GM23338 (cell line): ENCODE results near the gene PTH1R. TPM values are rescaled to one million over a fixed set of nuclear protein-coding genes. Genes with fewer than 3 reads are reported as not detected.

Source experiments
- ATAC-seq: fragments of 200-7000 bp; cut with Tn5 transposase; 3 replicates; pipeline ENCODE4 v1.9.1; 2020
- DNase-seq: peaks from one replicate; pipeline ENCODE4 v3.0.0-alpha.2; 2015; ENCODE audit warnings: low spot score
- H2AFZ ChIP-seq: fragments of 200-600 bp; sonication (generic); 2 replicates; pipeline ENCODE4 v1.8.0; 2016; ENCODE audit warnings: antibody characterized with exemption, mild to moderate bottlenecking, moderate library complexity
- H3F3A ChIP-seq: fragments of 200-600 bp; sonication (generic); replicated peaks from 2 replicates; pipeline ENCODE4 v1.8.0; 2017; ENCODE audit warnings: antibody characterized with exemption, mixed run types, low read depth
- H3K27ac ChIP-seq: fragments of 200-600 bp; sonication (generic); 2 replicates; pipeline ENCODE4 v1.6.1; 2016; ENCODE audit warnings: low read depth
- H3K27me3 ChIP-seq: fragments of 200-600 bp; sonication (generic); 2 replicates; pipeline ENCODE4 v1.8.0; 2016; ENCODE audit warnings: mild to moderate bottlenecking, mixed run types, moderate library complexity; ENCODE audit not compliant: insufficient read depth
- H3K36me3 ChIP-seq: fragments of 200-600 bp; sonication (generic); 2 replicates; pipeline ENCODE4 v1.8.0; 2016; ENCODE audit warnings: mild to moderate bottlenecking; ENCODE audit not compliant: insufficient read depth
- H3K4me1 ChIP-seq: fragments of 200-600 bp; sonication (generic); 2 replicates; pipeline ENCODE4 v1.8.0; 2016; ENCODE audit warnings: mild to moderate bottlenecking, moderate library complexity; ENCODE audit not compliant: insufficient read depth
- H3K4me2 ChIP-seq: fragments of 200-600 bp; sonication (generic); 2 replicates; pipeline ENCODE4 v1.7.1; 2017; ENCODE audit warnings: mixed run types
- H3K4me3 ChIP-seq: fragments of 200-600 bp; sonication (generic); 2 replicates; pipeline ENCODE4 v1.6.1; 2016; ENCODE audit warnings: mixed run types
- H3K79me2 ChIP-seq: fragments of 200-600 bp; sonication (generic); replicated peaks from 2 replicates; pipeline ENCODE4 v1.8.0; 2017; ENCODE audit warnings: mild to moderate bottlenecking; ENCODE audit not compliant: insufficient read depth
- H3K9me2 ChIP-seq: fragments of 200-600 bp; sonication (generic); 2 replicates; pipeline ENCODE4 v1.8.0; 2017; ENCODE audit not compliant: insufficient read depth
- H4K20me1 ChIP-seq: fragments of 200-600 bp; sonication (generic); replicated peaks from 2 replicates; pipeline ENCODE4 v1.8.0; 2017; ENCODE audit warnings: mild to moderate bottlenecking; ENCODE audit not compliant: insufficient read depth
- H3K27ac Mint-ChIP-seq: 2 replicates; pipeline ENCODE4 v1.8.0; 2020; ENCODE audit warnings: inconsistent platforms, mild to moderate bottlenecking, moderate library complexity, mixed read lengths
- H3K27me3 Mint-ChIP-seq: 3 replicates; pipeline ENCODE4 v1.8.0; 2022; ENCODE audit warnings: low read depth, mild to moderate bottlenecking, moderate library complexity, mixed read lengths, inconsistent platforms; ENCODE audit not compliant: insufficient read depth, poor library complexity
- H3K36me3 Mint-ChIP-seq: 3 replicates; pipeline ENCODE4 v1.8.0; 2021; ENCODE audit warnings: low read depth, mild to moderate bottlenecking, inconsistent platforms, moderate library complexity, mixed read lengths
- H3K4me1 Mint-ChIP-seq: 3 replicates; pipeline ENCODE4 v1.8.0; 2020; ENCODE audit warnings: mild to moderate bottlenecking, inconsistent platforms, mixed read lengths
- H3K4me3 Mint-ChIP-seq: 3 replicates; pipeline ENCODE4 v1.8.0; 2021; ENCODE audit warnings: moderate library complexity, mild to moderate bottlenecking, inconsistent platforms, mixed read lengths
- H3K9me3 Mint-ChIP-seq: 3 replicates; pipeline ENCODE4 v1.8.0; 2020; ENCODE audit warnings: moderate library complexity, mild to moderate bottlenecking, inconsistent platforms, mixed read lengths
- CREB1 ChIP-seq: fragments of 250-450 bp; sonication (Bioruptor Pico); IDR thresholded peaks from 2 replicates; pipeline ENCODE4 v1.5.0; 2020; ENCODE audit warnings: low read depth, mild to moderate bottlenecking, moderate library complexity
- JUNB ChIP-seq: IDR thresholded peaks from one replicate; pipeline ENCODE4 v1.6.1; 2016; ENCODE audit warnings: antibody characterized with exemption; ENCODE audit not compliant: unreplicated experiment
- NANOG ChIP-seq: IDR thresholded peaks from 2 replicates; pipeline ENCODE4 v1.6.1; 2016; ENCODE audit warnings: antibody characterized with exemption, borderline replicate concordance
- POLR2AphosphoS5 ChIP-seq: IDR thresholded peaks from 2 replicates; pipeline ENCODE4 v1.6.1; 2016; ENCODE audit warnings: antibody characterized with exemption, low read depth
- STAT1 ChIP-seq: IDR thresholded peaks from one replicate; pipeline ENCODE4 v1.6.1; 2016; ENCODE audit warnings: antibody characterized with exemption; ENCODE audit not compliant: unreplicated experiment
- ZNF114 ChIP-seq: fragments of 250-450 bp; sonication (Bioruptor Pico); IDR thresholded peaks from 2 replicates; pipeline ENCODE4 v1.5.0; 2020; ENCODE audit warnings: mild to moderate bottlenecking, moderate library complexity
- ZNF331 ChIP-seq: fragments of 250-450 bp; sonication (Bioruptor Pico); IDR thresholded peaks from 2 replicates; pipeline ENCODE4 v1.5.0; 2020; ENCODE audit warnings: low read depth, mild to moderate bottlenecking, moderate library complexity
- polyA plus RNA-seq: library from polyadenylated mRNA; unstranded; fragments of >200 nt; fragmentation: Nextera tagmentation; extraction: Ambion mirVana; gene quantifications from 2 replicates; pipeline ENCODE4 v1.2.1, GENCODE V29; 2016
- total RNA-seq: library from RNA; depleted of rRNA; stranded (reverse); fragments of >200 nt; shearing (Covaris generic); gene quantifications from 2 replicates; pipeline ENCODE4 v1.2.3, GENCODE V29; 2014
- TF ChIP-seq, protein P1 (sequence below): fragments of 250-450 bp; sonication (Bioruptor Pico); IDR thresholded peaks from 2 replicates; pipeline ENCODE4 v1.5.0; 2020; ENCODE audit warnings: mild to moderate bottlenecking, moderate library complexity
- TF ChIP-seq, protein P2 (sequence below), 2 experiments: fragments of 200-600 bp in 1 of 2; sonication (generic) in 1 of 2; conservative IDR thresholded peaks; 2 replicates each; pipeline versions ENCODE4 v1.5.1 to v1.6.1; 2016 to 2017; ENCODE audit warnings: antibody characterized with exemption in 2 of 2, low read depth in 2 of 2, mild to moderate bottlenecking in 2 of 2, moderate library complexity in 1 of 2

Gene PTH1R
- total and polyA plus RNA-seq, 2 experiments from 2014 or later = 1.3 to 1.9 TPM

GRCh38 chr3:46852334-46852720 lies 25.2 kb upstream of the PTH1R start (continued):
- TF ChIP-seq, protein P1, sequence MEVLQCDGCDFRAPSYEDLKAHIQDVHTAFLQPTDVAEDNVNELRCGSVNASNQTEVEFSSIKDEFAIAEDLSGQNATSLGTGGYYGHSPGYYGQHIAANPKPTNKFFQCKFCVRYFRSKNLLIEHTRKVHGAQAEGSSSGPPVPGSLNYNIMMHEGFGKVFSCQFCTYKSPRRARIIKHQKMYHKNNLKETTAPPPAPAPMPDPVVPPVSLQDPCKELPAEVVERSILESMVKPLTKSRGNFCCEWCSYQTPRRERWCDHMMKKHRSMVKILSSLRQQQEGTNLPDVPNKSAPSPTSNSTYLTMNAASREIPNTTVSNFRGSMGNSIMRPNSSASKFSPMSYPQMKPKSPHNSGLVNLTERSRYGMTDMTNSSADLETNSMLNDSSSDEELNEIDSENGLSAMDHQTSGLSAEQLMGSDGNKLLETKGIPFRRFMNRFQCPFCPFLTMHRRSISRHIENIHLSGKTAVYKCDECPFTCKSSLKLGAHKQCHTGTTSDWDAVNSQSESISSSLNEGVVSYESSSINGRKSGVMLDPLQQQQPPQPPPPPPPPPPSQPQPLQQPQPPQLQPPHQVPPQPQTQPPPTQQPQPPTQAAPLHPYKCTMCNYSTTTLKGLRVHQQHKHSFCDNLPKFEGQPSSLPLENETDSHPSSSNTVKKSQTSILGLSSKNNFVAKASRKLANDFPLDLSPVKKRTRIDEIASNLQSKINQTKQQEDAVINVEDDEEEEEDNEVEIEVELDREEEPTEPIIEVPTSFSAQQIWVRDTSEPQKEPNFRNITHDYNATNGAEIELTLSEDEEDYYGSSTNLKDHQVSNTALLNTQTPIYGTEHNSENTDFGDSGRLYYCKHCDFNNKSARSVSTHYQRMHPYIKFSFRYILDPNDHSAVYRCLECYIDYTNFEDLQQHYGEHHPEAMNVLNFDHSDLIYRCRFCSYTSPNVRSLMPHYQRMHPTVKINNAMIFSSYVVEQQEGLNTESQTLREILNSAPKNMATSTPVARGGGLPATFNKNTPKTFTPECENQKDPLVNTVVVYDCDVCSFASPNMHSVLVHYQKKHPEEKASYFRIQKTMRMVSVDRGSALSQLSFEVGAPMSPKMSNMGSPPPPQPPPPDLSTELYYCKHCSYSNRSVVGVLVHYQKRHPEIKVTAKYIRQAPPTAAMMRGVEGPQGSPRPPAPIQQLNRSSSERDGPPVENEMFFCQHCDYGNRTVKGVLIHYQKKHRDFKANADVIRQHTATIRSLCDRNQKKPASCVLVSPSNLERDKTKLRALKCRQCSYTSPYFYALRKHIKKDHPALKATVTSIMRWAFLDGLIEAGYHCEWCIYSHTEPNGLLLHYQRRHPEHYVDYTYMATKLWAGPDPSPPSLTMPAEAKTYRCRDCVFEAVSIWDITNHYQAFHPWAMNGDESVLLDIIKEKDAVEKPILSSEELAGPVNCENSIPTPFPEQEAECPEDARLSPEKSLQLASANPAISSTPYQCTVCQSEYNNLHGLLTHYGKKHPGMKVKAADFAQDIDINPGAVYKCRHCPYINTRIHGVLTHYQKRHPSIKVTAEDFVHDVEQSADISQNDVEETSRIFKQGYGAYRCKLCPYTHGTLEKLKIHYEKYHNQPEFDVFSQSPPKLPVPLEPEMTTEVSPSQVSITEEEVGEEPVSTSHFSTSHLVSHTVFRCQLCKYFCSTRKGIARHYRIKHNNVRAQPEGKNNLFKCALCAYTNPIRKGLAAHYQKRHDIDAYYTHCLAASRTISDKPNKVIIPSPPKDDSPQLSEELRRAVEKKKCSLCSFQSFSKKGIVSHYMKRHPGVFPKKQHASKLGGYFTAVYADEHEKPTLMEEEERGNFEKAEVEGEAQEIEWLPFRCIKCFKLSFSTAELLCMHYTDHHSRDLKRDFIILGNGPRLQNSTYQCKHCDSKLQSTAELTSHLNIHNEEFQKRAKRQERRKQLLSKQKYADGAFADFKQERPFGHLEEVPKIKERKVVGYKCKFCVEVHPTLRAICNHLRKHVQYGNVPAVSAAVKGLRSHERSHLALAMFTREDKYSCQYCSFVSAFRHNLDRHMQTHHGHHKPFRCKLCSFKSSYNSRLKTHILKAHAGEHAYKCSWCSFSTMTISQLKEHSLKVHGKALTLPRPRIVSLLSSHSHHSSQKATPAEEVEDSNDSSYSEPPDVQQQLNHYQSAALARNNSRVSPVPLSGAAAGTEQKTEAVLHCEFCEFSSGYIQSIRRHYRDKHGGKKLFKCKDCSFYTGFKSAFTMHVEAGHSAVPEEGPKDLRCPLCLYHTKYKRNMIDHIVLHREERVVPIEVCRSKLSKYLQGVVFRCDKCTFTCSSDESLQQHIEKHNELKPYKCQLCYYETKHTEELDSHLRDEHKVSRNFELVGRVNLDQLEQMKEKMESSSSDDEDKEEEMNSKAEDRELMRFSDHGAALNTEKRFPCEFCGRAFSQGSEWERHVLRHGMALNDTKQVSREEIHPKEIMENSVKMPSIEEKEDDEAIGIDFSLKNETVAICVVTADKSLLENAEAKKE (CRISPR knock-in tag) = no peak
- no peak for TF ChIP-seq CREB1
- TF ChIP-seq ZNF331 = no peak
- no peak for TF ChIP-seq JUNB
- TF ChIP-seq NANOG = no peak
- no peak for TF ChIP-seq POLR2AphosphoS5
- TF ChIP-seq ZNF114 = no peak

DNA sequence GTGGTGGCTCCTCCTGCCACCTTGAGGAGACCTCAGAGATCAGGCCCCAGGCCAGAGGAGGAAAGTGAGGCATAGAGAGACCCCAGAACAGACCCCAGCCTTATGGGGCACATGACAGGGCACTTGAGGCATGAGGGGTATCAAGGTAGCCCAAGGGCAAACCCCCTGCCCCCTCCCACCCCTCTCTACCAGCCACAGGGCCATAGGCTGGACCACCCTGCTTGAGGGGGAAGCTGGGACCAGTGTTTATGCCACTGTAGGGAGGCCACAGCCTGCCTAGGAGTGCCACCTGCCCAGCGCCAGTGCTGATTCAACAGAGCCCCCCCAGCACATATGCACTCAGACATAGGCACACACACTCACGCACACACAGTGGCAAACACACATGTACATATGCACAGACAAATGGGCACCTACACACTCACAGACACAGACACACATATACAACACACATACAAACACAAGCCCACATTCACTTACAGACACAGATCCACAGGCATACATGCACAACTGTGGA lies 24.6 kb upstream of the PTH1R start:
- no peak overlapping the region for H3K4me3 Mint-ChIP-seq
- no peaks in the 10 kb centered on the region for H3F3A ChIP-seq
- H4K20me1 ChIP-seq = no peaks in the 10 kb centered on the region
- peaks cover 4% of the 10 kb centered on the region for H3K4me1 ChIP-seq
- H3K4me2 ChIP-seq = no peak overlapping the region
- H3K9me3 Mint-ChIP-seq = no peaks in the 10 kb centered on the region
- no peak overlapping the region for H2AFZ ChIP-seq
- no peak overlapping the region for H3K27ac Mint-ChIP-seq
- H3K36me3 Mint-ChIP-seq = no peaks in the 10 kb centered on the region
- H3K36me3 ChIP-seq = no peaks in the 10 kb centered on the region
- H3K79me2 ChIP-seq = no peaks in the 10 kb centered on the region
- DNase-seq (no peak), ATAC-seq (no peak)
- no peak overlapping the region for H3K4me3 ChIP-seq
- no peak overlapping the region for H3K27ac ChIP-seq
- no peaks in the 10 kb centered on the region for H3K9me2 ChIP-seq
- H3K27me3 ChIP-seq = no peaks in the 10 kb centered on the region
- H3K27me3 Mint-ChIP-seq = peaks cover 26% of the 10 kb centered on the region
- peaks cover 4% of the 10 kb centered on the region; the same call in 2 of the 3 replicates for H3K4me1 Mint-ChIP-seq
- no peak for TF ChIP-seq NANOG
- TF ChIP-seq, protein P2, sequence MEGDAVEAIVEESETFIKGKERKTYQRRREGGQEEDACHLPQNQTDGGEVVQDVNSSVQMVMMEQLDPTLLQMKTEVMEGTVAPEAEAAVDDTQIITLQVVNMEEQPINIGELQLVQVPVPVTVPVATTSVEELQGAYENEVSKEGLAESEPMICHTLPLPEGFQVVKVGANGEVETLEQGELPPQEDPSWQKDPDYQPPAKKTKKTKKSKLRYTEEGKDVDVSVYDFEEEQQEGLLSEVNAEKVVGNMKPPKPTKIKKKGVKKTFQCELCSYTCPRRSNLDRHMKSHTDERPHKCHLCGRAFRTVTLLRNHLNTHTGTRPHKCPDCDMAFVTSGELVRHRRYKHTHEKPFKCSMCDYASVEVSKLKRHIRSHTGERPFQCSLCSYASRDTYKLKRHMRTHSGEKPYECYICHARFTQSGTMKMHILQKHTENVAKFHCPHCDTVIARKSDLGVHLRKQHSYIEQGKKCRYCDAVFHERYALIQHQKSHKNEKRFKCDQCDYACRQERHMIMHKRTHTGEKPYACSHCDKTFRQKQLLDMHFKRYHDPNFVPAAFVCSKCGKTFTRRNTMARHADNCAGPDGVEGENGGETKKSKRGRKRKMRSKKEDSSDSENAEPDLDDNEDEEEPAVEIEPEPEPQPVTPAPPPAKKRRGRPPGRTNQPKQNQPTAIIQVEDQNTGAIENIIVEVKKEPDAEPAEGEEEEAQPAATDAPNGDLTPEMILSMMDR (conservative IDR thresholded peaks at IDR 0.05; ENCODE audit: low read depth in 2 of 2) = no peak
- TF ChIP-seq, protein P1 (CRISPR knock-in tag) = no peak
- no peak for TF ChIP-seq STAT1
- no peak for TF ChIP-seq POLR2AphosphoS5
